ENCODE measurements around the gene ASB13.
"Not testable (repeated sequence)": the region's sequence is repeated elsewhere in the genome, so short reads cannot be mapped to it uniquely, and the experiment has no call there.

ASB13 gene

DNA sequence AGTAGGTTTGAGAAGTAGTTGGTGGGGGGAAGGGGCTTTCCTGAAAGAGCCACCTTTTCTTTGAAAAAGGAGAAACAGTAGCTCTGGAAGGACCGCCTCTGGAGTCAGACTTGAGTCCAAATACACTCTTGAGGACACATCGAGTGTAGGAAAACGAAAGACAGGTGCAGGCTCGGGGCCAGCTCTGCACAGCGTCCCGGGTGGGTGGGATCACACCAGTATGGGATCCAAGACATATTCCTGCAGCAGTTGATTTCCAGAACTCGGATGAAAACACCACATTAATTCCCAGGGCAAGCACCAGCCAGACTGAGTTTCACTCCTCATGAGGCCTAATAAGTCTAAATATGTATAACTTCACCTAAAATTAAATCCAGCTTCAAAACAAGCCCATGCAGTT, 61.4 kb downstream of the ASB13 start:
- DNase-seq (ENCODE audit: low read depth): no peak

DNA sequence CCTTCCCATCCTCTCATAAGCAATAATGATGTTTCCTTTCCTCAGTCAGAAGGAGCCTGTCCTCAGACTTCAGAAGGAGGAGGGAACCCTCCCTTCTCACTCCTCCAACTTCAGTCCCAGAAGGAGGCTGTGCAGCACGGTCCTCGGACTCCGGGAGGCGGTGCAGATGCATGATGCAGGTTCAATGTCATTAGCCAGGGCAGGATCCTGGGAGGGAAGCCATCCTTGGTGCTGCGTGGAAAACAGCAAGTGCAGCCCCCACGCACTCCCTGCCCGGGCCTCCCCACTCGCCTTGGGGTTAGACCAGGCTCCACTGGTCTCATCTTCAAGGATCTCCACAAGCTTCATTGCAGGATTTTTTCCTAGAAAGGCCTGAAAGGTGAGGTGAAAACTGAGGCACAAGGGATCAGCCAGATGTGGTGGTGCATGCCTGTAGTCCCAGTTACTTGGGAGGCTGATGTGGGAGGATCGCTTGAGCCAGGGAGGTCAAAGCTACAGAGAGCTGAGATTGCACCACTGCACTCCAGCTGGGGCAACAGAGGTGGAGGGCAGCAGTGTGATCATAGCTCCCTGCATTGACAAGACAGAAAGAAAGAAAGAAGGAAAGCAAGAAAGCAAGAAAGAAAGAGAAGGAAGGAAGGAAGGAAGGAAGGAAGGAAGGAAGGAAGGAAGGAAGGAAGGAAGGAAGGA, 62.0 kb downstream of the ASB13 start:
- no peak for DNase-seq (ENCODE audit: low read depth)

DNA sequence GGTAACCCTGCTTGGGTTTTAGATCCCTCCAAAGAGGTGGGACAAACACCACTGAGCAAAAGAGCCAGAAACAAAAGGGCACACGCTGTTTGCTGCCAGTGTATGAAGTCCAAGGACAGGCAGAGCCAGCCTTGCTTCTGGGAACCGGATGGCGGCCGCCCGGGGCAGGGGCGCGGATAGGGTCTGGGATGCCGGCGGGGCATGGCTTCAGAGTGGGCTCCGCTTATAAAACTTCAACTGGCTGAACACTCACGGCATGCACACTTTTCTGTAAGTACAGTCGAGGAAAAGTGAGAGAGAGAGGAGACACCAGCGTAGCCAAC, 62.6 kb downstream of the ASB13 start:
- DNase-seq (ENCODE audit: low read depth): no peak

DNA sequence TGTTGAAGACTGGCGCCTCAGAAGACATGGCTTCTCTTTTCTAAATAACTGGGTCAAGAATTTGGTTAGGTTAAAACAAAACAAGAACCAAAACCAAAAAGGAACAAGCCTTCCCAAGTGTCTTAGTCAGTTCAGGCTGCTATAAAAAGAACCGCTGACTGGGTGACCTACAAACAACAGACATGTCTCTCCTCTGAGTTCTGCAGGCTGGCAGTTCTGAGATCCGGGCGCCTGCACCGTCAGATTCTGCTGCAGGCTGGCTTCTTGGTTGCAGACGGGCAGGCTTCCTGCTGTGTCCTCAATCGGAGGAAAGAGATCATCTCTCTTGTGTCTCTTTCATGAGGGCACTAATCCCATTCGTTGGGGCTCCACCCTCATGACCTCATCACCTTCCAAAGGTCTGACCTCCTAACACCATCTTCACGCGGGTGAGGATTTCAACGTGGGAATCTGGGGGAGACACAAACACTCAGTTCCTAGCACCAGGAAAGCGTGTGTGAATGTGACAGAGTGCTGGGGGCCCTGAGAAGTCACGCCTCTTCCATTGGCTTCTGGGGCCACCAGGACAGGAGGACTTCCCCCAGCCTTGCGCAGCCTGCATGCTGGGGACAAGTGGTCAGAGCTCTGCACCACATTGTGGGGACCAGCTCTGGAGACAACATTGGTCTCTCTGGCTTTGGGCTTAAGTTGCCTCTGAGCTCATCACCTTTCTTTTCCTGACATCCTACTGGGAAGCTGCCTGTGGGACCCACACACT, 63.1 kb downstream of the ASB13 start:
- DNase-seq (ENCODE audit: low read depth): no peak

DNA sequence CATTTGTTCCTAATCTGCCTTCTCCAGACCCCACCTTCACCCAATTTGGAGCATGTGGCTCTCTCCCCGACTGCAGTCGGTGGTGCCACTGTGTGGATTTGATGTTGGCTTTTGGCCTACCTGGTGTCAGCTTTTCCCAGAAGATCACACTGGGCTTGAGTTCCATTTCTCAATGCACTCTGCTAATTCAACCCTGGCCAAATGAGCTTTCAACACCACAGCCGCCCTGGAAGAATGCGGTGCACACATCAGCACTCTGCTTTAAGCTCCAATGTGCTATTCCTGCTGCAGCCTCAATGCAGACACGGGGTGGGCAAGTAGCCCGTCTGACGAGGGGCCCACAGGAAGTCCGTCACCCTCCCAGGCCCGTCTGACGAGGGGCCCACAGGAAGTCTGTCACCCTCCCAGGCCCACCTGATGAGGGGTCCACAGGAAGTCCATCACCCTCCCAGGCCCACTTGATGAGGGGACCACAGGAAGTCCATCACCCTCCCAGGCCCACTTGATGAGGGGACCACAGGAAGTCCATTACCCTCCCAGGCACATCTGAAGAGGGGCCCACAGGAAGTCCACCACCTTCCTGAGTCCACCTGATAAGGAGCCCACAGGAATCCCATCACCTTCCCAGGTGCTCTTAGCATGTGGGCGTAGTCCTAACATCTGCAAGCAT, 64.4 kb downstream of the ASB13 start:
- DNase-seq (ENCODE audit: low read depth): no peak

DNA sequence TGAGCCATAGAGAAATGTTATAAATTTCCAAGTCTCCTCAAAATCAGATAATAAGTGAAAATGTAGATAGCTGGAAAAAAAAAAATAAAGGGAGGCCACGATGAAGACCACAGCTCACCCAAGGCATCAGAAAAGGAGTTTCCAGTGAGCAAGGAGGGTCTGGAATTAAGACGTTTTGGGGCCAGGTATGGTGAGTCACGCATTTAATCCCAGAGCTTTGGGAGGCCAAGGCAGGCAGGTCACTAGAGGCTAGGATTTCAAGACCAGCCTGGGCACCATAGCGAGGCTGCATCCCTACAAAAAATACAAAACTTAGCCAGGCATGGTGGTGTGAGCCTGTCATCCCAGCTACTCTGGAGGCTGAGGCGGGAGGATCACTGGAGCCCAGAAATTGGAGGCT, 65.5 kb downstream of the ASB13 start:
- DNase-seq (ENCODE audit: low read depth): no peak

DNA sequence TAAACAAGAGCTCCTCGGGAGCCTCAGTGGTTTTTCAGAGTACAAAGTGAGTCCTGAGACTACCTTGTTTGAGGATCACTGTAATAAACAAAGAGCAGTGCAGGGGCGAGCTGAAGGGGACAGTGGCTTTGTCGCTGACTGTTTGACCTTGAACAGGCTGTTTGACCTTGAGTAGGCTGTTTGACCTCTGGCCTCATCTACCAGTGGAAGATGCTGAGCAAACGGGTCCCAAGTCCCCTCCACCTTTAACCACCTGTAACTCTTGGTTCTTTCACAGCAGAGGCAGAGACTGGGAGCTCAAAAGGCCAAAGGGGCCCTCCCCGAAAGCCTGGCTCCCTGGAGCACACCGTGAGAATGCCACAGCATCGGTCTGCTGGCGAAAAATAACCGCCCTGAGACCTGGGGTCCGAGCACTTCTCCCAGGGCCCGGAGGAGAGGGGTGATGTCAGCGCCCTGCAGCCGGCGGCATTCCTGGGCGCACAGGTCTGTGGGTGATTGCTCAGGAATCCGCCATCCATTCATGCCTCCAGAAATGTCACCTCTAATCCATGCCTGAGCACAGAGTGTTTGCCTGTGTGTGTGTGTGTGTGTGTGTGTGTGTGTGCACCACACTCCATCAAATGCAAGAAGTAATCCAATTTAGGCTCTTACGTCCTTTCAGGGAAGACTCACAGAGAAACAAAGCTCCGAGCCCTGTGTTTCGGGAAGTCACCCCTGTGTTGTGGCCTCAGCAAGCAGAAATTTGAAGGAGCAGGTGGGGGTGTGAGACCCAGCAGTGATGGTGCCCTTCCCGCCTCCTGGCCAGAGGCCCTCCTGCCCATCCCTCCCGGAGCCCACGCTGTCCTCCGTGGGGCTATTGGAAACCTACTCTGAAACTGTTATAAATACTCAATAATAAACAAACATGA, 66.5 kb downstream of the ASB13 start:
- no peak for DNase-seq (ENCODE audit: low read depth)

DNA sequence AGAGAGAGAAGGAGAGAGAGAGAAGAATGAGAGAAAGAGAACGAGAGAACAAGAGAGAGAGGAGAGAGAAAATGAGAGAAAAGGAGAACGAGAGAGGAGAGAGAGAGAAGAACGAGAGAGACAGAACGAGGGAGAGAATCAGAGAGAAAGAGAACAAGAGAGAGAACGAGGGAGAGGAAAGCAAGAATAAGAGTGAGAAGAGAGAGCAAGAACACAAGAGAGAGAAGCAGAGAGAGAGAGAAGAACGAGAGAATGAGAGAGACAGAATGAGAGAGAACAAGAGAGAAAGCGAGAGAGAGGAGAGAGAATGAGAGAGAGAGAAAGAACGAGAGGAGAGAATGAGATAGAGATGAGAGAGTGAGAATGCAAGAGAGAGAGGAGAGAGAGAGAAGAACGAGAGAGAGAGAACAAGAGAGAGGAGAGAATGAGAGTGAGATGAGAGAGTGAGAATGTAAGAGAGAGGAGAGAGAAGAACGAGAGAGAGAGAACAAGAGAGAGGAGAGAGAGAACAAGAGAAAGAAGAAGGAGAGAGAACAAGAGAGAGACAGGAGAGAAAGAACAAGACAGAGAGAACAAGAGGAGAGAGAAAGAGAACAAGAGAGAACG, 68.2 kb downstream of the ASB13 start:
- DNase-seq (ENCODE audit: low read depth): no peak

DNA sequence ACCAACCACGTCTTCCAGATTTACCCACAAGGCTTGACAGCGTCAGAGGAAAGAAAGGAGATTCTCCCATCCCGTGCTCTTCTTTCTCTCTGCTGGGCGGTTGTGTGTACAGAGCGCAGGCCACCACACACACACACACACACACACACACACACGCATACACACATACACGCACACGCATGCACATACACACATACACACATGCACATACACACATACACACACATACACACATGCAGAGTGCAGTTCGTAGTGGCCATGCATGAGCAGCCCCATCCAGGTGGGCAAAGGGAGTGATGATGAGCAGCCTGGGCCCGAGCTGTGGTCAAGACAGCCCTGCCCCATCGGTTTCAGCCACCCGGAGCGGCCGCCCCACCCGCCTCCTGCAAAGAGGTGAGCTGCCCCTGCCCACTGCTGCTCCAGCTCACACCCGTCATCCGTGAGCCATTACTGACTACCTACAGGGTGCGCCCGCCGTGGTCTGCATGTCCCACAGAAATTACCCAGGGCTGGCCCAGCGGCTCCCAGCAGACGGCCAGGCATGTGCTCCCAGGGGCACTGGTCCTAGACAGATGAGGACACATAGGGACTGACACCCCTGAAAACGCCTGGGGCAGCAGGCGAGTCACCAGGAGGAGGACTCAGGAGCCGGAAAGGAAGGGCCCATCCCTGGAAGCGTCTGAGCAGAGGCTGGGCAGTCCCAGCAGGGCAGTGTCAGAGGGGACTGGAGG, 69.6 kb downstream of the ASB13 start:
- DNase-seq (ENCODE audit: low read depth): no peak

DNA sequence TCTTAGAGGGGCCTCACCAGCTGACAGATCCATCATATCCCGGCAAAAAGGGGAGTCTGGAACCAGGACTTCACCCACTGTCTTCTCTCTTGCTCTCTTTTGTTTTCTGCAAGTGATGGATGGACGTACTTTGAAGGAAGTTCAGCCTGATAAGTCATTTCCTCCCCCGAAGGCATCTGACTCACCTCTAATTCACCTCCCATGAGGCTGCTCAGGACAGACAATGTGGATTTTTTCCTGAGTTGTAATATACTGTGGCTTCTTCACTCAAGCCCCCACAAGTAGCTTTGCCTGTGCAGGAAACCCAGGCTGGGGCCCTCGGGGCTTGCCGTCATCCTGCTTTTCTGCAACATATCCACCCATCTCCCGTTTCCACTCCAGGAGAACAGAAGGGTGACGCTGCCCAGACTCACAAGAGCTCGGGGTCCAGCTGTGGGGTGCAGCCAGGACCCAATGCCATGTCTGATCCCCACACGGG, 70.4 kb downstream of the ASB13 start:
- DNase-seq (ENCODE audit: low read depth): no peak

DNA sequence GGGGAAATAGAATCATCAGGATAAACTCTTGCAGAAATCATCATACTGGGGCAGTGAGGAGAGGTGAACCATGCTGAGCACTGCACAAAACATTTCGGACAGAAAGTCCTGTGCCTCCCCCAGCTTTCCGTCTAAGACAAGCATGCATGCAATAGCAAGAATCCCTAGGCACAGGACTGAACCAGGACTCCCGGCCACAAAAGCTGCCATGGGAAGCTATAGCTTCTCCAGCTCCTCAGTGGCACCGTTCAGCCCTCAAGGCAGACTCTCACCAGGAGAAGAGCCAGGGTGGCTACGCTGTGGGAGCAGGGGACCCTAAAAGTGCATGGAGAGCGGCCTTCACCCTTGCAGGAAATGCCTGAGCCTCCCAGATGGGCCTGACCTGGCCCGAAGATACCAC, 70.8 kb downstream of the ASB13 start:
- no peak for DNase-seq (ENCODE audit: low read depth)

DNA sequence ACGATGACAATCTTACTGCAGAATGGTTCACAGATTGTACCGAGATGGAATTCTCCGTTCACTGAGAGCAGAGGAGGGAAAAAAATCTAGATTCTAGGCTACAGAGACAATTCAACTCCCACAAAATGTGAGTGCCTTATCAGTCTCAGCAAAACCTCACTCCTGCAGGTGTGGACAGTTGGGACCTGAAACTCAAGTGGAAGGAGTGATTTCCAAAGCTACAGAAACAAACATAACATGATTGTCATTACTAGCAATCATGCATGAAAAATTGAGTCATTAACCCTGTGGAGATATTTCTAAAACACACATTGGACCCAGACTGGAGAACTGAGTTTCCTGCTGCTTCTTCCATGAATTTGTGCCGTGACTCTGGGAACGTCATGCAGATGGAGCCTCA, 71.3 kb downstream of the ASB13 start:
- DNase-seq (ENCODE audit: low read depth): no peak

DNA sequence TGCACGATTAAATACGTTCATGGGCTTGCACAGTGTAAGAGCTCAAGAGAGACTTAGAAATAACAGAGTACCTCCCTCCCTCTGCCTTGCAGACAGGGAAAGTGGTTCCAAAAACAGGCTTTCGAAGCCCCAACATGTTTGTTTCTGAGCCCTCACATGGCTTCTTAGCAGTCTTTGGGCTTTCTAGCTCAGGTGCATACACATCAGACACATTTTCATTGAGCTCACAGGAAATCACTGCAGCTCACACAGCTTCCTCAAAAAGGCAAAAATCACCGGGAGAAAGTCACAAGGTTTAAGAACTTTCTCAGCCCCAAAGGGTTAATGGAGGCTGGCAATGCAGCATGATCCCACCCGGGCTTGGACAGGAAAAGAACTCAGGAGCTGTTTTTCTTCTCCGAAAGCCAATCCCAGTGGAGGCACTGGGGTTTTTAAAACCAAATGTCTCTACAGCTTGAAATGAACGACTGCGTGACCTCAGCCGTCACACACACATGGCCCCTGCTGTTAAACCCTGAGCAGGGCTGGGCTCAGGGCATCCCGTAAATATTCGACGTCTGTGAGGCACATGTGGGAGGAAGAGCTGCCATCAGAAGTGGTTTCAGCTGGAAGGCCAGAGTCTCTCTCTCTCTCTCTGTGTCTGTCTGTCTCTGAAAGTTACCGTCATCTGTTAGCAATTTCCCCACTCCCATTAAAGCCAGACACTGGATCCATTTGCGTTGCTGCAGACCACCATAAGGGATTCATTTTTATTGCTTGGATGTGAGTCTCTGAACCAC, 71.9 kb downstream of the ASB13 start:
- DNase-seq (ENCODE audit: low read depth): no peak

DNA sequence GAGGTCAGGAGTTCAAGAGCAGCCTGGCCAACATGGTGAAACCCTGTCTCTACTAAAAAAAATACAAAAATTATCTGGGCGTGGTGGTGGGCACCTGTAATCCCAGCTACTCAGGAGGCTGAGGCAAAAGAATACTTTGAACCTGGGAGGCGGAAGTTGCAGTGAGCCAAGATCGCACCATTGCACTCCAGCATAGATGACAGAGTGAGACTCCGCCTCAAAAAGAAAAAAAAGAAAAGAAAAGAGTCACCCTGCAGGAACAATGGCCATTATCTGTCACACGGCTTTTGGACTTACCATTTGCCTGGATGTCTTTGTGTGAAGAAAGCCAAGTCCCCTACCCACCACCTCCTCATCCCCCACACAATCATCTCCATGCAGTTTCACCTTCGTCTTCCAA, 73.0 kb downstream of the ASB13 start:
- not testable (repeated sequence) for DNase-seq (ENCODE audit: low read depth)

DNA sequence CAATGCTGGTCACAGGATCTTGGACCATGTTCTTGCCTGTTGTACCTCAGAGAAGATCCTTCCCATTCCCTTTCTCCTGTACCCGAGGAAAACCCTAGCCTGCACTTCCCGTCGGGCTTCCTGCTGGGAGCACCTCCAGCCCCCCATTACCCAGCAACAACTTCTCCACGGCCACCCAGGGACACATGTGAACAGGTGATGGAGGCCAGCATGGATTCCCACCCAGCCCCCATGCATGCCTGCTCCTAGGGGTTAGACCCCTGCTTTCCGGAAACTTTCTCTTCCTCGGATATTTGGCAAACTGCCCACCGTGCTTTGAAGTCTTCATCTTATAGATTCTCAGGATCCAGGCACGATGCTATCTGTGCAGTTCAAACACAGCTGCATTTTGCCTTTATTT, 74.3 kb downstream of the ASB13 start:
- no peak for DNase-seq (ENCODE audit: low read depth)

DNA sequence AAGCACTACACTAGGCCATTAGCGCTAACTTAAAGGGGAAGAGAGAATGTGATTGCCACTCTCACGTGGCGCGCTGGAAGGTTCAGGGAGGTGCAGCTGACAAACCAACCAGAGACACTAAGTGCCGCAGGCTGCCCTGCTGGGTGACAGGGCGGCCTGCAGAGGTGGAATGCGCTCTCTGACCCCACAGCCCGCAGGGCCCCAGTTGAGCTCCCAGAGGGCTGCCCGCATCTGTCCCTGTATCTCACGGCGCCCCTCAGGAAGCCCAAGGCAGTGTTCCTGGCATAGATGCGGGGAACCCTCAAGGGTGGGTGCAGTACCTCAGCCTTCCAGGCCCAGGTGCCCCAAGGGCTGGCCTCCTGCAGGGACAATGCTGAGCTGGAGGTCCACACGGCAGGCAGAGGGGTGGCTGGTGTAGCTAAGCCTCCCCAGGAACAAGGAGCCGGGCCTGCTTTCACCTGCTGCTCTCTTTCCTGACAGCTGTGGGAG, 75.0 kb downstream of the ASB13 start:
- no peak for DNase-seq (ENCODE audit: low read depth)

DNA sequence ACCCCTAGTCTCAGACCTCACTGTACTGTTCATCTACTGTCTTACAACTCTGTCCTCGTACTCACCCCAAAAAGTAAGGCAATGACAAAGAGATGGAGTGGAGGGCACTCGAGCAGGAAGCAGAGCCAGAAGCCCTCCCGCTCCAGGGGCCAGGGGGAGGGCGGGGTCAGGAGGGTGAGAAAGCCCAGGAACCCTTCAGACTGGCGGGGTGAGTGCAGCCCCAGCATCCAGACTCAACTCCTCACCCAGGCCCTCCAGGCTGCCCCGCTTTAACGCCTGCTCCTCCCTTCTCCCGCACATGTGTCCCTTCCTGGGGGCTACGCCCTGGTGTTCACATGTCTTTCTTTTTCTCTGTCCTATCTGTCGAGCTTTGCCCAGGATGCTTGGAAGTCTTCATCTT, 75.6 kb downstream of the ASB13 start:
- no peak for DNase-seq (ENCODE audit: low read depth)

DNA sequence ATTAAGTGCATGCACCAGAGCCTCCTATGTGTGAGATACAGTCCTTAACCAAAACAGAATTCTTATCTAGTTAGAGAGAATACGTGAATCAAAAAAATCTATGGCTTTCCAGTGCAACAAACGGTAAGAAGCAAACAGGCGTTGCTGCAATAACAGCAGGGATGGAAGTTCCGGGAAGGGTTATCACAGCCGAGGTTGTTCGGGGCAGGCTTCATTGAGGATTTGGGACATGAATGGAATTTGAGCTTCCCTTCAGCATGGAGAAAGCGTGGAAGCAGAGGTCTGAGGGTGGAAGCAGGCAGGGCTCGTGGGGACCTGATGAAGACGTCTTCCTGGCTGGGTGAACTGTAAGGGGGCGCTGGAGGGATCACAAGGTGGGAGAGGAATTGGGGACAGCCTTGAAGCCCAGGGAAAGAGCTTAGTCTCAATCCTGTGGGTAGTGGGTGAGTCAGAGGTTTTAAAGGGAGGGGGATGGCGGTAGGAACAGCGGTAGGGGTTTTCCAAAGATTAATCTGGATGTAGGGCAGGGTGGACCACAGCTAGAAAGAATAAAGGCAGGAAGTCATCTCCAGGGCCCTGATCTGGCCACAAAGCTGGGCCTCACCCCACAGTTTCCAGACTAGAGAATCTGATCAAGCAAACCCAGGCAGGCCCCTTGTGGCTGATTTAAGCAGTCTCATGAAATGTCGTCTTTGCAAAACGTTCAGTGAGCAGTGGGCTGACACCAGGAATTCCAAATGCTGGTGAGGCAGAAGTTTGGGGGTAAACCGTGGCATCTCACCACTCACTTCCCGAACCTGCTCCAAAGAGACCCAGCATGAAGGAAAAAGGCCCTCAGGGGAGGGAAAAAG, 76.5 kb downstream of the ASB13 start:
- DNase-seq (ENCODE audit: low read depth): no peak

DNA sequence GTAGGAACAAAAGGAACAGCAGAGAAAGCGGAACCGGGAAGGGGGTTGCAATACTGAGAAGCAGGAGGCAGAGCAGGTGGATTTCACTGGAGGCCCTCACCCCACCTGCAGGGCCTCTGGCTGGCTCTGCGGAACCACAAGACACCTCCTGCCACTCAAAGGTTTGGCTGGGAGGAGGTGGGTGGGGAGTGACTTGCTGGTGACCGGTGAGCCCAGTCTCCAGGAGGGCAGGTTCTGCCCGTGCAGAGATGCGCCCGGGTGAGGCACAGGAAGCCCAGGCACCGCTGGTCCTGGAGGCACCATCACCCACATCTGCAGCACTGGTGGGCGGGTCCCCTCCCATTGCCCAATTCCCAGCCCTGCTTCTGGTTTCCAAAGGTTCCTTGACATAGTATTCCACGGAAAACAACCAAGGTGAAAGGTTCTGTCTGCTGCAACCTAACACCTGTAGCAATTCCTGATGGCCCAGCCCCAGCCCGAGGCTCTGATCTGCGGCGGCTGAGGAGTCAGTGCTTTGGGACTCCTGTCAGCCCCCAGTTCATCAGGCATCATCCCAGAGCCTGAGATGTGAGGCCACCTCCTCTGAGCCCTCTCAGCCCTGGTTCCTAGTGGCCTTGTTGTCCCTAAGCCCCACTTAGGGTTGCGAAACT, 77.3 kb downstream of the ASB13 start:
- DNase-seq (ENCODE audit: low read depth): no peak
